Stomach (tissue), 4 donors: ENCODE data around the gene ARID3A.

Experiments used
- EP300 ChIP-seq: sonication (generic); formaldehyde crosslinking; IDR thresholded peaks from one replicate; pipeline ENCODE4 v1.6.1; 2017; ENCODE audit warnings: antibody characterized with exemption
- POLR2AphosphoS5 ChIP-seq, 3 donors: sonication (generic); formaldehyde crosslinking; IDR thresholded peaks; one replicate each; pipeline ENCODE4 v1.6.1; 2016; ENCODE audit warnings: antibody characterized with exemption in 3 of 3
- TF ChIP-seq, protein P1 (sequence below), 7 experiments: fragments of 450-650 bp in 4 of 7; fragments of 200-600 bp in 3 of 7; sonication (generic) in 3 of 7; IDR thresholded peaks; one replicate each; pipeline ENCODE4 v1.5.1; 2016 to 2019; ENCODE audit warnings: antibody characterized with exemption in 7 of 7, control low read depth in 2 of 7, mild to moderate bottlenecking in 1 of 7

DNA sequence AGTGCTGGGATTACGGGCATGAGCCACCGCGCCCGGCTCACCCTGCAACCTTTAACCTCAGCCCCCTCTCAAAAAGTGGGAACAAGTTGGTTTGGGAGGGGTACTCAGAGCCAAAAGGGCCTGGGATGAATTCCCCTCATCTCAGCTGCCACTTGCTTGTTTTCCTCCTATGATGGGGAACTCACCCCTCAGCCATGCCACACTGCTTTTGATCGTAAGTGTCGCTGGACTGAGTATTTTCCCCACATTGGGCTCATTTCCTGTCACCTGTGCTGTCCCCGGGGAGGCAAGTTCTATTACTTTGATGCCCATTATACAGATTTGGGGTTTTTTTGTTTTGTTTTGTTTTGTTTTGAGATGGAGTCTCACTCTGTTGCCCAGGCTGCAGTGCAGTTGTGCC is 19.4 kb upstream of the ARID3A start:
- TF ChIP-seq POLR2AphosphoS5 (IDR thresholded peaks at IDR 0.05) (no peak), EP300 (no peak)
- TF ChIP-seq, protein P1, sequence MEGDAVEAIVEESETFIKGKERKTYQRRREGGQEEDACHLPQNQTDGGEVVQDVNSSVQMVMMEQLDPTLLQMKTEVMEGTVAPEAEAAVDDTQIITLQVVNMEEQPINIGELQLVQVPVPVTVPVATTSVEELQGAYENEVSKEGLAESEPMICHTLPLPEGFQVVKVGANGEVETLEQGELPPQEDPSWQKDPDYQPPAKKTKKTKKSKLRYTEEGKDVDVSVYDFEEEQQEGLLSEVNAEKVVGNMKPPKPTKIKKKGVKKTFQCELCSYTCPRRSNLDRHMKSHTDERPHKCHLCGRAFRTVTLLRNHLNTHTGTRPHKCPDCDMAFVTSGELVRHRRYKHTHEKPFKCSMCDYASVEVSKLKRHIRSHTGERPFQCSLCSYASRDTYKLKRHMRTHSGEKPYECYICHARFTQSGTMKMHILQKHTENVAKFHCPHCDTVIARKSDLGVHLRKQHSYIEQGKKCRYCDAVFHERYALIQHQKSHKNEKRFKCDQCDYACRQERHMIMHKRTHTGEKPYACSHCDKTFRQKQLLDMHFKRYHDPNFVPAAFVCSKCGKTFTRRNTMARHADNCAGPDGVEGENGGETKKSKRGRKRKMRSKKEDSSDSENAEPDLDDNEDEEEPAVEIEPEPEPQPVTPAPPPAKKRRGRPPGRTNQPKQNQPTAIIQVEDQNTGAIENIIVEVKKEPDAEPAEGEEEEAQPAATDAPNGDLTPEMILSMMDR (IDR thresholded peaks at IDR 0.05) = no peak
